CD4-positive, alpha-beta T cell treated with Interleukin-4 for 4 hours (primary cell): ENCODE measurements around the gene MAGEB5.
"Not testable (repeated sequence)": the region's sequence is repeated elsewhere in the genome, so short reads cannot be mapped to it uniquely, and the experiment has no call there.

Experiments
- DNase-seq: peaks from one replicate; pipeline ENCODE4 v3.0.0-alpha.2; 2020

MAGEB5 gene

GRCh38 chrX:26215869-26216268 lies at the start of gene MAGEB5:
TSS of gene MAGEB5 (plus strand) at chrX:26216169. CDS start at chrX:26217302, 1,133 bp downstream.
- DNase-seq = no peak

GRCh38 chrX:26192204-26192603 lies 23.8 kb upstream of the MAGEB5 start, which contains the start of gene MAGEB6:
TSS of gene MAGEB6 (plus strand) at chrX:26192440. CDS start at chrX:26193847, 1,407 bp downstream.
- DNase-seq = no peak

DNA sequence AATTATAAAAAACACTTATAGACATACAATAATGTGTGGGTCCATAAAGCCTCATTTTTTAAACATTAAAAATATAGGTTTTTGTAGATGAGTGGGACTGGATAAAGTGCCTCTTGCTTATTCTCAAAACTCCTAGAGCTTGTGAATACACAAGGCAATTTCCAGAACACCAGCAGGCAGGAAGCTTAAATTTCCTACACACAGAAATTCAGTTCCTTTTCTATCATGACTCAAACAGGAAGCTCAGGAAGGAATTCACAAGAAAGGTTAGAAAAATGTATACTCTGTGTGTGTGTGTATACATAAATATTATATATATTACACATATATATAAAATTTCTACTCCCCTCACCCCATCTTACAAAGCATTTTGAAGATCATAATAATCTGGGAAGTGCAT lies 12.4 kb upstream of the MAGEB5 start:
- DNase-seq = no peak

DNA sequence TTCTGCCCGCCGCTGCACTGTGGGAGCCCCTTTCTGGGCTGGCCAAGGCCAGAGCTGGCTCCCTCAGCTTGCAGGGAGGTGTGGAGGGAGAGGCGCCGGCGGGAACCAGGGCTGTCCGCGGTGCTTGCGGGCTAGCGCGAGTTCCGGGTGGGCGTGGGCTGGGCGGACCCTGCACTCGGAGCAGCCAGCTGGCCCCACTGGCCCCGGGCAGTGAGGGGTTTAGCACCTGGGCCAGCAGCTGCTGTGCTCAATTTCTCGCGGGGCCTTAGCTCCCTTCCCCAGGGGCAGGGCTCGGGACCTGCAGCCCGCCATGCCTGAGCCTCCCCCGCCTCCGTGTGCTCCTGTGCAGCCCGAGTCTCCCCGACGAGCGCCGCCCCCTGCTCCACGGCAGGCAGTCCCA lies 11.3 kb upstream of the MAGEB5 start:
- DNase-seq = not testable (repeated sequence)

DNA sequence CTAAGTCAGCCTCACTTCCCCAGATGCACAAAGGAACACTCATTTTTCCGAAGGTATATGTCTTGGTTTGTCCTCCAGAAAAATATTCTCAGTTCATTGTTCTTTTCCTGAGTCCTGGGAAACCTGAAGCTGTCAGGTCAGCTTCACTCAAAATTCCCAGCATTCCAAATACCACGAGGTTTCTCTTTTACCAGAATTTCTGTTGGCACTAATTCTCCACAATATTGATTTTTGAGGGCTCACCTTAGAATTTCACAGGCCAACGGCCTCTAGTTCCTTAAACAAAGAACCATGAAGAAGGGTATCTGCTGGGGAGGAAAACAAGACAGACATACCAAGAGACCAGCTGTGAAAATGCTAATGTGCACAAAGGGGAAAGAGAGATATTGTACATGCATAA lies 8.0 kb upstream of the MAGEB5 start:
- DNase-seq = no peak

DNA sequence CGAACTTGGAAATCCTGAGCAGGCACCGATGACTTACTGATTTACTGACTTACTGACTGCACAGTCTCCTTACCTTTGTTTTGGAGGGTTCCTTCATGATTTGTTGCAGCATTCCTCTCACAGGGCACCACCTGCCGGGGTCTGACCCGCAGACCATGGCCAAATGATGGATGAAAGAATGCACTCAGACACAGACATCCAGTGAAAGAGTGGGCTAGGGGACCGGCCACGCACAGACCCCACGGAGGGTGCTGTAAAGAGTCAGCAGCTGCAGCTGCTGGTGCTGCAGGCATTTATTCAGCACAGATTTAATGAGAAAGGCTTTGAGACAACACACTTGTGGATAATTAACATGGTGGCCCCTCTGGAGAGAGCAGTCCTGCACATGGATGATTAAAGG lies 3.4 kb downstream of the MAGEB5 start:
- DNase-seq = no peak

- no peak for DNase-seq
Measured at GRCh38 chrX:26234177-26234576, 18.2 kb downstream of the MAGEB5 start.

GRCh38 chrX:26253526-26253925 lies 37.6 kb downstream of the MAGEB5 start:
- no peak for DNase-seq

DNA sequence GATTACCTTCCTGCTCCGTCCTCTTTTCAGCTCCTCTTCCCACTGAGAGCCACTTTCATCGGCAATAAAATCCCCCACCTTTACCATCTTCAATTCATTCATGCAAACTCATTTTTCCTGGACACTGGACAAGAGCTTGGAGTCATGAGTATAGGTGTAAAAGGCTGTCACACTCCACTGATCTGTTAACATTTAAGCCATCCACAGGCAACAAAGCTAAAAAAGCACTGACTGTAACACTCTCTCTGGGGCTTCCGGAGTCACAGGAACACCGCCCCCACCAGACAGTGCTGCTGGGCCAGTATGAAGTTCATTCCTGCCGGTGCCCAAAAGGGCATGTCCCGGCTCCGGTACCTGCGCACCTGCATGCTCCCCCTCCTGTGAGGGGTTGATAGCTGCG lies 38.5 kb downstream of the MAGEB5 start:
- no peak for DNase-seq

GRCh38 chrX:26262121-26262523 lies 46.2 kb downstream of the MAGEB5 start:
- no peak for DNase-seq
